Activated CD4-positive, alpha-beta T cell treated with anti-CD3 and anti-CD28 coated beads, Interleukin-2, amount 50 U/mL, for 16 hours (primary cell): ENCODE data around the gene MEP1B.
"Not testable (repeated sequence)": the region's sequence is repeated elsewhere in the genome, so short reads cannot be mapped to it uniquely, and the experiment has no call there.

ENCODE experiments used
- DNase-seq: peaks from one replicate; pipeline ENCODE4 v3.0.0-alpha.2; 2020

MEP1B gene

GRCh38 chr18:32189790-32190189 is at the start of gene MEP1B:
MEP1B (plus strand) TSS chr18:32190039; CDS start chr18:32190071, 32 bp downstream.
- DNase-seq = no peak

GRCh38 chr18:32148185-32148870 is 41.5 kb upstream of the MEP1B start:
- no peak for DNase-seq

- peak; percentile 56 for DNase-seq
These were observed 37.0 kb upstream of the MEP1B start for GRCh38 chr18:32152705-32153448.

GRCh38 chr18:32156855-32157254 is 33.0 kb upstream of the MEP1B start:
- no peak for DNase-seq

- DNase-seq = no peak
These were observed 32.3 kb upstream of the MEP1B start for GRCh38 chr18:32157580-32157979.

GRCh38 chr18:32158108-32158624 is 31.7 kb upstream of the MEP1B start:
- DNase-seq = peak; percentile 78

GRCh38 chr18:32158631-32159030 is 31.2 kb upstream of the MEP1B start:
- not testable (repeated sequence) for DNase-seq

GRCh38 chr18:32160547-32160946 is 29.3 kb upstream of the MEP1B start:
- no peak for DNase-seq

- no peak for DNase-seq
These were observed 21.7 kb upstream of the MEP1B start for GRCh38 chr18:32167980-32168730.

GRCh38 chr18:32173654-32174053 is 16.2 kb upstream of the MEP1B start:
- DNase-seq = no peak

- no peak for DNase-seq
These were observed 15.1 kb upstream of the MEP1B start for GRCh38 chr18:32174719-32175118.

GRCh38 chr18:32175265-32175664 is 14.6 kb upstream of the MEP1B start:
- DNase-seq = no peak

- DNase-seq = not testable (repeated sequence)
These were observed 13.1 kb upstream of the MEP1B start for GRCh38 chr18:32176745-32177144.

- DNase-seq = no peak
These were observed 12.3 kb upstream of the MEP1B start for GRCh38 chr18:32177530-32177929.

- no peak for DNase-seq
These were observed 6.3 kb upstream of the MEP1B start for GRCh38 chr18:32183503-32183902.

- no peak for DNase-seq
These were observed 370 bp downstream of the MEP1B start for GRCh38 chr18:32190209-32190608.

- no peak for DNase-seq
These were observed 6.3 kb downstream of the MEP1B start for GRCh38 chr18:32195881-32196815.

GRCh38 chr18:32200766-32201165 is 10.9 kb downstream of the MEP1B start:
- DNase-seq = no peak

GRCh38 chr18:32201948-32202672 is 12.3 kb downstream of the MEP1B start:
- DNase-seq = no peak

GRCh38 chr18:32208023-32208422 is 18.2 kb downstream of the MEP1B start:
- DNase-seq = no peak

- no peak for DNase-seq
These were observed 18.7 kb downstream of the MEP1B start for GRCh38 chr18:32208577-32208976.
